Measurements from ENCODE around the gene NFKB1.

- TF ChIP-seq CTCF (IDR thresholded peaks at IDR 0.05): no peak
- TF ChIP-seq BHLHE40 (IDR thresholded peaks at IDR 0.05; ENCODE audit: low read depth, low read length): no peak
- no peak for TF ChIP-seq HOXA7 (CRISPR knock-in tag; IDR thresholded peaks at IDR 0.05)
- no peak for TF ChIP-seq RCOR1 (IDR thresholded peaks at IDR 0.05; ENCODE audit: low read depth, low read length)
- TF ChIP-seq, protein P1, sequence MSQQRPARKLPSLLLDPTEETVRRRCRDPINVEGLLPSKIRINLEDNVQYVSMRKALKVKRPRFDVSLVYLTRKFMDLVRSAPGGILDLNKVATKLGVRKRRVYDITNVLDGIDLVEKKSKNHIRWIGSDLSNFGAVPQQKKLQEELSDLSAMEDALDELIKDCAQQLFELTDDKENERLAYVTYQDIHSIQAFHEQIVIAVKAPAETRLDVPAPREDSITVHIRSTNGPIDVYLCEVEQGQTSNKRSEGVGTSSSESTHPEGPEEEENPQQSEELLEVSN (IDR thresholded peaks at IDR 0.05; ENCODE audit: borderline replicate concordance, low read depth): no peak
These were observed 91.1 kb downstream of the NFKB1 start for GRCh38 chr4:102592256-102592655.

Measured in A549 (cell line).